Measurements from ENCODE around the gene TRUB1.
"Not testable (repeated sequence)": the region's sequence is repeated elsewhere in the genome, so short reads cannot be mapped to it uniquely, and the experiment has no call there.

Gene TRUB1

GRCh38 chr10:114937962-114938855, at the start of gene TRUB1:
TRUB1 (plus strand) TSS chr10:114938195; CDS start chr10:114938254, 59 bp downstream.
- peak; percentile 91 for DNase-seq (ENCODE audit: low spot score)

GRCh38 chr10:114893251-114893650, 44.7 kb upstream of the TRUB1 start:
- no peak for DNase-seq (ENCODE audit: low spot score)

- no peak for DNase-seq (ENCODE audit: low spot score)
These were observed 43.1 kb upstream of the TRUB1 start for GRCh38 chr10:114894911-114895310.

- not testable (repeated sequence) for DNase-seq (ENCODE audit: low spot score)
These were observed 41.0 kb upstream of the TRUB1 start for GRCh38 chr10:114897011-114897410.

GRCh38 chr10:114897593-114897992, 40.4 kb upstream of the TRUB1 start:
- DNase-seq (ENCODE audit: low spot score), result no peak

GRCh38 chr10:114899982-114900381, 38.0 kb upstream of the TRUB1 start:
- DNase-seq (ENCODE audit: low spot score), result no peak

- no peak for DNase-seq (ENCODE audit: low spot score)
These were observed 37.3 kb upstream of the TRUB1 start for GRCh38 chr10:114900658-114901057.

- no peak for DNase-seq (ENCODE audit: low spot score)
These were observed 35.8 kb upstream of the TRUB1 start for GRCh38 chr10:114902151-114902550.

- DNase-seq (ENCODE audit: low spot score), result no peak
These were observed 32.5 kb upstream of the TRUB1 start for GRCh38 chr10:114905450-114905849.

GRCh38 chr10:114906981-114907380, 31.0 kb upstream of the TRUB1 start:
- DNase-seq (ENCODE audit: low spot score), result no peak

GRCh38 chr10:114908896-114909295, 29.1 kb upstream of the TRUB1 start:
- no peak for DNase-seq (ENCODE audit: low spot score)

GRCh38 chr10:114911052-114911711, 26.8 kb upstream of the TRUB1 start:
- no peak for DNase-seq (ENCODE audit: low spot score)

GRCh38 chr10:114911801-114912469, 26.1 kb upstream of the TRUB1 start:
- DNase-seq (ENCODE audit: low spot score), result no peak

- no peak for DNase-seq (ENCODE audit: low spot score)
These were observed 25.5 kb upstream of the TRUB1 start for GRCh38 chr10:114912470-114912859.

GRCh38 chr10:114914560-114914959, 23.4 kb upstream of the TRUB1 start:
- no peak for DNase-seq (ENCODE audit: low spot score)

GRCh38 chr10:114915294-114915693, 22.7 kb upstream of the TRUB1 start:
- DNase-seq (ENCODE audit: low spot score), result no peak

GRCh38 chr10:114916653-114917052, 21.3 kb upstream of the TRUB1 start:
- no peak for DNase-seq (ENCODE audit: low spot score)

- no peak for DNase-seq (ENCODE audit: low spot score)
These were observed 20.5 kb upstream of the TRUB1 start for GRCh38 chr10:114917459-114917858.

- DNase-seq (ENCODE audit: low spot score), result no peak
These were observed 19.9 kb upstream of the TRUB1 start for GRCh38 chr10:114917927-114918672.

GRCh38 chr10:114920459-114920858, 17.5 kb upstream of the TRUB1 start:
- DNase-seq (ENCODE audit: low spot score), result no peak

- no peak for DNase-seq (ENCODE audit: low spot score)
These were observed 16.0 kb upstream of the TRUB1 start for GRCh38 chr10:114922003-114922402.

- DNase-seq (ENCODE audit: low spot score), result no peak
These were observed 14.4 kb upstream of the TRUB1 start for GRCh38 chr10:114923551-114923950.

Data from left forelimb (tissue), 1 donor.